Prostate gland (tissue), 2 donors: ENCODE measurements around the gene ITLN2.
"Not testable (repeated sequence)": the region's sequence is repeated elsewhere in the genome, so short reads cannot be mapped to it uniquely, and the experiment has no call there.

Experiments used
- CTCF ChIP-seq, 4 experiments: fragments of 200-600 bp in 2 of 4; fragments of 450-650 bp in 2 of 4; sonication (generic) in 2 of 4; IDR thresholded peaks; 1 replicate in 3 of 4; 2 replicates in 1 of 4; pipeline ENCODE4 v1.5.1; 2016 to 2019; ENCODE audit warnings: antibody characterized with exemption in 4 of 4, mild to moderate bottlenecking in 2 of 4, moderate library complexity in 2 of 4
- POLR2A ChIP-seq: fragments of 450-650 bp; IDR thresholded peaks from one replicate; pipeline ENCODE4 v1.6.1; 2016; ENCODE audit warnings: antibody characterized with exemption, mild to moderate bottlenecking
- POLR2AphosphoS5 ChIP-seq: sonication (generic); formaldehyde crosslinking; IDR thresholded peaks from one replicate; pipeline ENCODE4 v1.6.1; 2017; ENCODE audit warnings: antibody characterized with exemption

- TF ChIP-seq CTCF (IDR thresholded peaks at IDR 0.05); POLR2A; POLR2AphosphoS5: not testable (repeated sequence)
These were observed 52.4 kb downstream of the ITLN2 start for GRCh38 chr1:160902251-160902650.
